Calu3 (cell line): ENCODE results near the gene DDN. TPM values are rescaled to one million over a fixed set of nuclear protein-coding genes. Genes with fewer than 3 reads are reported as not detected.

Source experiments
- BruUV-seq: library from RNA; stranded (reverse); fragments of 400-500 nt; replicated peaks from 2 replicates; lab custom pipeline; 2021; lab: Mats Ljungman, UMichigan
- CTCF ChIA-PET: fragments of 300-600 bp; sonication (Branson Sonifier 250); formaldehyde crosslinking; loops from one replicate; lab custom pipeline; 2022; ENCODE audit warnings: antibody characterized with exemption; lab: Charles Lee
- DNase-seq: peaks from one replicate; pipeline ENCODE4 v3.0.0; 2022
- H3K27ac Mint-ChIP-seq: one replicate; pipeline ENCODE4 v1.8.0; 2022; ENCODE audit warnings: mixed read lengths; ENCODE audit not compliant: unreplicated experiment
- H3K27me3 Mint-ChIP-seq: one replicate; pipeline ENCODE4 v1.8.0; 2022; ENCODE audit warnings: mixed read lengths; ENCODE audit not compliant: unreplicated experiment
- H3K36me3 Mint-ChIP-seq: one replicate; pipeline ENCODE4 v1.8.0; 2022; ENCODE audit warnings: mild to moderate bottlenecking, moderate library complexity, mixed read lengths; ENCODE audit not compliant: insufficient read depth, unreplicated experiment
- H3K4me1 Mint-ChIP-seq: one replicate; pipeline ENCODE4 v1.8.0; 2022; ENCODE audit warnings: mild to moderate bottlenecking, low read depth, mixed read lengths; ENCODE audit not compliant: unreplicated experiment
- H3K4me3 Mint-ChIP-seq: one replicate; pipeline ENCODE4 v1.8.0; 2022; ENCODE audit warnings: mild to moderate bottlenecking, low read depth, moderate library complexity, mixed read lengths; ENCODE audit not compliant: unreplicated experiment
- H3K9me3 Mint-ChIP-seq: one replicate; pipeline ENCODE4 v1.8.0; 2022; ENCODE audit warnings: low read depth, mixed read lengths; ENCODE audit not compliant: unreplicated experiment
- CTCF ChIP-seq: fragments of 200-600 bp; IDR thresholded peaks from one replicate; pipeline ENCODE4 v1.8.0; 2022; ENCODE audit warnings: antibody characterized with exemption; ENCODE audit not compliant: unreplicated experiment
- intact Hi-C: fragments of 100-400 bp; cut with micrococcal nuclease; formaldehyde crosslinking; loops from one replicate; pipeline ENCODE4 v1.10.0; 2022; ENCODE audit not compliant: unreplicated experiment
- total RNA-seq: library from RNA; stranded (reverse); gene quantifications from 2 replicates; pipeline ENCODE4 v1.2.3, GENCODE V29; 2022

DDN gene
- total RNA-seq, 1 experiment from 2014 or later = 0.21 TPM

- BruUV-seq = TSS peak; percentile 18
- H3K36me3 Mint-ChIP-seq = peaks cover 48% of the 10 kb centered on the region
- H3K27me3 Mint-ChIP-seq = no peaks in the 10 kb centered on the region
- CTCF ChIA-PET = no interaction called here
- no peak overlapping the region for H3K4me3 Mint-ChIP-seq
- no peak for TF ChIP-seq CTCF
- intact Hi-C loops = no loop called here
- no peaks in the 10 kb centered on the region for H3K4me1 Mint-ChIP-seq
- H3K27ac Mint-ChIP-seq = no peak overlapping the region
- DNase-seq = peak; percentile 41
- H3K9me3 Mint-ChIP-seq = no peaks in the 10 kb centered on the region
Measured at GRCh38 chr12:49043856-49044258, 44.7 kb upstream of the DDN start.

GRCh38 chr12:49043241-49043640 lies 44.1 kb upstream of the DDN start:
- no peak overlapping the region for H3K27ac Mint-ChIP-seq
- no peaks in the 10 kb centered on the region for H3K27me3 Mint-ChIP-seq
- no TSS peak for BruUV-seq
- no peaks in the 10 kb centered on the region for H3K9me3 Mint-ChIP-seq
- no peak for TF ChIP-seq CTCF
- peaks cover 54% of the 10 kb centered on the region for H3K36me3 Mint-ChIP-seq
- intact Hi-C loops = no loop called here
- CTCF ChIA-PET = interaction anchor here (0.6 kb wide), 1 partner anchor 467 kb away, joined by 3 read pairs; no protein-coding TSS in a partner anchor
- no peaks in the 10 kb centered on the region for H3K4me1 Mint-ChIP-seq
- DNase-seq = no peak
- H3K4me3 Mint-ChIP-seq = no peak overlapping the region

GRCh38 chr12:49041881-49042484 lies 42.8 kb upstream of the DDN start:
- CTCF ChIA-PET = no interaction called here
- intact Hi-C loops = no loop called here
- no peaks in the 10 kb centered on the region for H3K27me3 Mint-ChIP-seq
- H3K9me3 Mint-ChIP-seq = no peaks in the 10 kb centered on the region
- H3K27ac Mint-ChIP-seq = no peak overlapping the region
- no peak for DNase-seq
- no peaks in the 10 kb centered on the region for H3K4me1 Mint-ChIP-seq
- no peak for TF ChIP-seq CTCF
- no peak overlapping the region for H3K4me3 Mint-ChIP-seq
- peaks cover 57% of the 10 kb centered on the region for H3K36me3 Mint-ChIP-seq
- no TSS peak for BruUV-seq

GRCh38 chr12:49041036-49041880 lies 42.1 kb upstream of the DDN start:
- DNase-seq = no peak
- H3K4me1 Mint-ChIP-seq = no peaks in the 10 kb centered on the region
- CTCF ChIA-PET = no interaction called here
- H3K27ac Mint-ChIP-seq = no peak overlapping the region
- no peaks in the 10 kb centered on the region for H3K9me3 Mint-ChIP-seq
- BruUV-seq = no TSS peak
- peaks cover 57% of the 10 kb centered on the region for H3K36me3 Mint-ChIP-seq
- no peaks in the 10 kb centered on the region for H3K27me3 Mint-ChIP-seq
- intact Hi-C loops = no loop called here
- H3K4me3 Mint-ChIP-seq = no peak overlapping the region
- no peak for TF ChIP-seq CTCF
